AG10803 (cell line): ENCODE data around the gene IDUA.

ENCODE experiments used
- DNase-seq: peaks from one replicate; pipeline ENCODE4 v3.0.0; 2010; ENCODE audit warnings: low read depth
- H3K4me3 ChIP-seq: 2 replicates; pipeline ENCODE4 v1.5.1; 2011; ENCODE audit warnings: mild to moderate bottlenecking, low read length, control low read depth
- TF ChIP-seq, protein P1 (sequence below): conservative IDR thresholded peaks from 2 replicates; pipeline ENCODE4 v1.5.1; 2011; ENCODE audit warnings: mild to moderate bottlenecking, low read length, control low read depth, inconsistent platforms

IDUA gene

DNA sequence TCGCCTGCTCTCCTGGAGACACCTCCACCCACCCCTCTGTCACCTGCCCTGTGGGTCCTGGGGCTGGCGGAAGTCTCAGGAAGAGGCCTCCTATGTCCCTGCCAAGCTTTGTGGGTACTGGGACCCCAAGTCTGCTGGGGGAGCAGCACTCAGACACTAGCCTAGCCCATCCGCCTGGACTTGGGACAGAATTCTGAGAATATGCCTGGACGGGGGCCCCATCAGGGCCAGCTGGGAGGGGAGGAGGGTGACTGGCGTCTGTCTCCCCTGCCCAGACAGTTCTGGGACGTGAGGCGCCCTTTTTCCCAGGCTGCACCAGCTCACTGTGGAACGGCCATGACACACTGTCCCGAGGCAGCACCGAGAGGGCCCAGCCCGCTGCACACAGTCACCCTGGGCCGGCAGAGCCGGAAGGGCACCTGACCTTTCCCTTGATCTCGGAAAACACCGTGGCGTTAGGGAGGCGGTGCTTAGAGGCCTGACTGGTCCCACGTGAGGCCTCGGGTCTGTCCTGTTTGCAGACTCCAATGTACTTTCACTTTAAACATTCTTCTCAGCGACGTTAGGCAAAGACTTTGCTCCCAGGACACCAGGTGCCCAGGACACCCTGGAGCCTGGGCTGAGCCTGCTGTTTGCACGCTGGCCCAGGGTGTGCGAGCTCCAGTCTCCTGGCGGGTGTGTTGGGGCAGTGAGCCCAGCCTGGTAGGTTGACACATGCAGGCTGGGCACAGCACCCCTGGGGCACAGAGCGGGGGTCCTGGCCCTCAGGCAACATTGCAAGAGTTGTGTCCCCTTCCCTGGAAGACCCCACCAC is 5.7 kb downstream of the IDUA start:
- DNase-seq, result no peak
- H3K4me3 ChIP-seq, result no peak overlapping the region
- TF ChIP-seq, protein P1, sequence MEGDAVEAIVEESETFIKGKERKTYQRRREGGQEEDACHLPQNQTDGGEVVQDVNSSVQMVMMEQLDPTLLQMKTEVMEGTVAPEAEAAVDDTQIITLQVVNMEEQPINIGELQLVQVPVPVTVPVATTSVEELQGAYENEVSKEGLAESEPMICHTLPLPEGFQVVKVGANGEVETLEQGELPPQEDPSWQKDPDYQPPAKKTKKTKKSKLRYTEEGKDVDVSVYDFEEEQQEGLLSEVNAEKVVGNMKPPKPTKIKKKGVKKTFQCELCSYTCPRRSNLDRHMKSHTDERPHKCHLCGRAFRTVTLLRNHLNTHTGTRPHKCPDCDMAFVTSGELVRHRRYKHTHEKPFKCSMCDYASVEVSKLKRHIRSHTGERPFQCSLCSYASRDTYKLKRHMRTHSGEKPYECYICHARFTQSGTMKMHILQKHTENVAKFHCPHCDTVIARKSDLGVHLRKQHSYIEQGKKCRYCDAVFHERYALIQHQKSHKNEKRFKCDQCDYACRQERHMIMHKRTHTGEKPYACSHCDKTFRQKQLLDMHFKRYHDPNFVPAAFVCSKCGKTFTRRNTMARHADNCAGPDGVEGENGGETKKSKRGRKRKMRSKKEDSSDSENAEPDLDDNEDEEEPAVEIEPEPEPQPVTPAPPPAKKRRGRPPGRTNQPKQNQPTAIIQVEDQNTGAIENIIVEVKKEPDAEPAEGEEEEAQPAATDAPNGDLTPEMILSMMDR, result no peak

DNA sequence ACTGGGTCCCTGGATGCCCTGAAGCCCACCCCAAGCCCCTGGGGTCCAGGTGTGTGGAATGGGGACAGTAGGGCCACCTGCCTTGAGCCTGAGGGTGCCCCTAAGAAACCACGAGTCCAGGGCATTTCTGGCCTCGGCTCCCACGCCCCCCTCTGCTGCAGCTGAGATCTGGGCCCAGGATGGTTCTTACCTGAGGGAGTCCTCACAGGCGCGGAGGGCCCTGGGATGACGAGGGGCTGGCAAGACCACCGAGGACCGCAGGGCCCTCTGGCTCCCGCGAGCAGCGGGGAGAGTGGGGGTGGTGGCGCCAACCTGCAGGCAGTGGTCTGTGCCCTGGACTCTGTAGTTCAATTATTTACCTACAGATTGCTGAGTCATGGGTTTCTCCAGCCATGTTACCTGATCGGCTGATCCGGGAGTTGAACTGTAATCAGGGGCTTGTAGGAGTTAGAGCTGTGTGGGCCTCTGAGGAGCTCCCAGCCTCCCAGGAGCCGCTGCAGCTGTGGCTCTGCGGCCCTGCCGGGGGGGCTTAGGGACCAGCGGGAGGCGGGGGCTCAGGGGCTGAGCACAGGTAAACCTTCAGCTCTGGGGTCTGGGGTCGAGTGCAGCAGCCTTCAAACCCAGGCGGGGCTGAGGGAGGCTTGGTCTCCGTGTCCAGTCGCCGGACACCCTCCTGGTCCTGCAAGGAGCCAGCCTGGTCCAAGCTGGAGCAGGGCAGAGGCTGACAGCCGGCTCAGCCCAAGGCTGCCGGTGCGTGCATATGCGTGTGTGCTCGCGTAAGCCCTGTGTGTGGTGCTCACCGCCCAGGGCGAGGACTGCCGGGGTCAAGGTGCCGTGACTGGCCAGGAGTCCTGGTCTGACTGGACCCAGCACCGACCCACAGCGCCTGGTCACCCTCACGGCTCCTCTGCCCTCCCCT is 6.5 kb downstream of the IDUA start, which contains the start of gene SLC26A1:
Gene SLC26A1, minus strand, starts transcription at position 294 of the 919 bp plus-strand sequence. CDS start 1,701 bp downstream, outside the sequence.
- H3K4me3 ChIP-seq, result no peak within 1 kb of the TSS
- TF ChIP-seq, protein P1, result no peak
- DNase-seq, result no peak

DNA sequence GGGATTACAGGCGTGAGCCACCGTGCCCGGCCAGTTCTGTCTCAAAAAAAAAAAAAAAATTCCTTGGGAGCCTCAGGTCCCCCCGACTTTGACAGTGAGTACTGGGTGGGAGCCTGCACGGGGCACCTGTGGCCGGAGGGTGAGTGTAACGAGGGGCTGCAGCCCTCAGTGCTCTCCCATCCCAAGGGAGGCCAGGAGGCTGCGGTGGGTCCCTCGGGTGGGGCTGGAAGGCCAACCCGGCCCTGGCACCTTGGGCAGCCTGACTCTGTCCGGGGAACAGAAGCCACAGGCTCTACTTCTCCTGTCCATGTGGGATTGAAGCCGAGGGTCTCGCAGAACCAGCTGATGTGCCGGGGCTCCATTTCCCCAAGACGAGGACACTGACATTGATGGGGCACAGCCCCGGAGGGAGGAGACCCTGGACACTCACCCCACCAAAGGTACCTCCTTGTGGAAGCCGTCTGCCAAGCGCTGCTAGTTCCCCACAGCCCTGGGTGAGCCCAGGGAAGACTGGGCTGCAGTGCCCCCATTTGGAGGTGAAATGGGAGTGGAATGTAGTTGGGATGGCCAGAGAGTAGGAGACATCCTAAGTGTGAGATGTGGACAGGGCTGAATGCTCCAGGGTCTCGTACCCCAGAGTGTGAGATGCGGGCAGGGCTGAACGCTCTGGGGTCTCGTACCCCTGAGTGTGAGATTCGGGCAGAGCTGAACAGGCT is 8.6 kb downstream of the IDUA start:
- TF ChIP-seq, protein P1, result no peak
- no peak for DNase-seq
- H3K4me3 ChIP-seq, result no peak overlapping the region

DNA sequence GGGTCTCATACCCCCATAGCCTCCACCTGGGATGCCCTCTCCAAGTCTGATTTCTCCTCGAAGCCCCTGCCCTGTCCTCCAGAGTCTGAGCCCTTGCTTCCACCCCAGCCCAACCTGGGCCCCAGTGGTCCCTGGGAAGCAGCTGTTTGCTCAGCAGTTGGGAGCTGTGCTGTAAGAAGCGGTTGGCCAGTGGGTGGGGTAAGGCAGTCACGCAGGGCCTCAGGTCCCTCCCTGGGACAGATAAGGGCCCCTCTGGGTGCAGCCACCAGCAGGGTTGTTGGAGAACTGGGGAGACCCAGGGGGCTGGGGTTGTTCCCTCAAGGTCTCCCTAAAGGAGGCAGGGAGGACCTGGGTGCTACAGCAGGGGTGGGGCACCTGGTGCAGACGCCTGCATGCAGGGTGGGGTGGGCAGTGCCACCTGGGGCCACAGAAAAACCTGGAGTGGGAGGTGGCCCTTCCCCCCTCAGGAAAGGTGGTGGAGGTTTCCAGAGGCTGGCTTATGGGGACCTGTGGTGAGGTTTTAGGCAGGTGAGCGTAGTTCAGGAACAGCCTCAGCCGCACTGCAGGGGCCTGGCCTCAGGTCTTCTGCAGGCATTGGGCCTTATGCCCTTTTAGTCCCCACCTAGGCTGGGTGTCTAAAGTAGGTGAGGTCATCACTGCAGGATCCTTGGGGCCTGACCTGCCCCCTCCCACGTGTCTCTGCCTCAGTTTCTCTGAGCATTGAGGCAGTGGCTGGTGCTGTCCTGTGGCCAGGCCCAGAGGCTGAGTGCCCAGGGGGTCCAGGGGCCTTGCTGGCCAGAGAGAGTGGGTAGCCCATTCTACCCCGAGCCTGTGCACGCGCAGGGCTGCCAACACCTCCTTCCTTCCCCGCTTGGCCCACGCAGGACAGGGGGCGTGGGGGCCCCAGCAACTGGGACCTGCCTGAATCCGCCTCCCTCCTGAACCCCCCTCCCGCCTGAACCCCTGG is 9.5 kb downstream of the IDUA start:
- H3K4me3 ChIP-seq, result no peak overlapping the region
- DNase-seq, result no peak
- TF ChIP-seq, protein P1, result no peak

DNA sequence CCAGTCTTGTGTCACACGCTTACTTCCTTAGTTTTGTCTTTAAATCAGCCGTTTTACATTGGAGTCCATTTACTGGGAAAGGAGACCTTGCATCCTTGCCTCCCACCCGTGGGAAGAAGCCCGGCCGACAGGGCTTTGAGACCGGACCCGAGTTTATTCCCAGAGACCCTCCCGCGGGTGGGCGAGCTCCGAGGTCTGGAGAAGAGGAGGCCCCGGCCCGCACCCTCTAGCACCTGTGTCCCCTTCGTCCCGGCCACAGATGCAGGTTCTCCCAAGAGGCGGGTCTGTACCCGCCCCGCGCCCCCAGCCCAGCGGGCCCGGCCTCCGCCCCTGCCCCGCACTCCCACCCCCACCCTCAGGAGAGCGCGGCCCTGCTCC is 10.1 kb downstream of the IDUA start:
- H3K4me3 ChIP-seq, result no peak overlapping the region
- DNase-seq, result no peak
- TF ChIP-seq, protein P1, result no peak
